H1 (cell line): ENCODE results near the gene NHLRC2. TPM values are rescaled to one million over a fixed set of nuclear protein-coding genes. Genes with fewer than 3 reads are reported as not detected.

Experiments used
- CTCF ChIA-PET: fragments of 300-600 bp; sonication (Branson Sonifier 250); formaldehyde crosslinking; loops from one replicate; lab custom pipeline; 2021; ENCODE audit not compliant: partially characterized antibody; lab: Charles Lee
- POLR2A ChIA-PET: fragments of 300-600 bp; sonication (Branson Sonifier 250); formaldehyde crosslinking; loops from one replicate; lab custom pipeline; 2021; ENCODE audit warnings: inconsistent platforms; ENCODE audit not compliant: partially characterized antibody; lab: Charles Lee
- DNase-seq, 2 experiments: peaks; one replicate each; pipeline versions ENCODE4 v3.0.0 to v3.0.0-alpha.2; 2010 to 2022; ENCODE audit warnings: low spot score in 2 of 2, low read depth in 1 of 2, mixed read lengths in 1 of 2
- FAIRE-seq: peaks from 2 replicates; lab custom pipeline; 2011; peaks lifted over from hg19 to GRCh38; lab: Jason Lieb, UNC
- H2AFZ ChIP-seq: 2 replicates; pipeline ENCODE4 v1.8.1; 2012; ENCODE audit warnings: low read length, inconsistent platforms
- H2AK5ac ChIP-seq: 2 replicates; pipeline ENCODE4 v1.6.1; 2013; ENCODE audit warnings: low read depth, low read length
- H2BK120ac ChIP-seq: replicated peaks from 2 replicates; pipeline ENCODE3; 2013; ENCODE audit warnings: low read depth, low read length, inconsistent platforms
- H2BK12ac ChIP-seq: 2 replicates; pipeline ENCODE4 v1.6.1; 2013; ENCODE audit warnings: low read depth, low read length
- H2BK15ac ChIP-seq: 2 replicates; pipeline ENCODE4 v1.6.1; 2013; ENCODE audit warnings: low read length
- H2BK20ac ChIP-seq: 2 replicates; pipeline ENCODE4 v1.6.1; 2013; ENCODE audit warnings: low read length
- H2BK5ac ChIP-seq: 2 replicates; pipeline ENCODE4 v1.6.1; 2013; ENCODE audit warnings: low read depth, low read length
- H3K14ac ChIP-seq: 2 replicates; pipeline ENCODE4 v1.6.1; 2013; ENCODE audit warnings: inconsistent platforms; ENCODE audit not compliant: insufficient read length
- H3K18ac ChIP-seq: 2 replicates; pipeline ENCODE4 v1.6.1; 2013; ENCODE audit warnings: low read length; ENCODE audit errors: extremely low read depth
- H3K23ac ChIP-seq: 2 replicates; pipeline ENCODE4 v1.6.1; 2013; ENCODE audit warnings: inconsistent platforms; ENCODE audit not compliant: insufficient read length
- H3K23me2 ChIP-seq: 2 replicates; pipeline ENCODE4 v1.6.1; 2013; ENCODE audit warnings: low read depth, low read length
- H3K27ac ChIP-seq: 2 replicates; pipeline ENCODE4 v1.6.1; 2011; ENCODE audit warnings: low read depth, low read length, inconsistent platforms
- H3K27me3 ChIP-seq, 4 experiments: replicated peaks in 1 of 4; 1 replicate in 1 of 4; 2 replicates in 3 of 4; pipeline versions ENCODE4 v1.6.1 to v1.8.1; 2011 to 2013; ENCODE audit warnings: low read length in 3 of 4, mild to moderate bottlenecking in 3 of 4, inconsistent platforms in 2 of 4, mixed read lengths in 2 of 4, moderate library complexity in 1 of 4; ENCODE audit not compliant: control insufficient read depth in 3 of 4, insufficient read depth in 3 of 4; ENCODE audit errors: extremely low read depth in 1 of 4
- H3K36me3 ChIP-seq, 4 experiments: 2 replicates each; pipeline versions ENCODE4 v1.6.1 to v1.8.1; 2011 to 2013; ENCODE audit warnings: mild to moderate bottlenecking in 4 of 4, low read length in 3 of 4, moderate library complexity in 2 of 4, control low read depth in 1 of 4, inconsistent platforms in 1 of 4; ENCODE audit not compliant: insufficient read depth in 4 of 4, control insufficient read depth in 2 of 4
- H3K4ac ChIP-seq: replicated peaks from 2 replicates; pipeline ENCODE3; 2013; ENCODE audit warnings: low read length, low read depth, mixed read lengths, inconsistent platforms; ENCODE audit not compliant: insufficient read length
- H3K4me1 ChIP-seq, 4 experiments: replicated peaks in 1 of 4; 1 replicate in 1 of 4; 2 replicates in 3 of 4; pipeline versions ENCODE4 v1.6.1 to v1.8.1; 2011 to 2013; ENCODE audit warnings: low read length in 3 of 4, inconsistent platforms in 2 of 4, mixed read lengths in 1 of 4; ENCODE audit not compliant: insufficient read depth in 4 of 4, control insufficient read depth in 3 of 4
- H3K4me2 ChIP-seq, 2 experiments: 2 replicates each; pipeline versions ENCODE4 v1.6.1 to v1.8.1; 2011 to 2013; ENCODE audit warnings: low read depth in 2 of 2, low read length in 2 of 2, control low read depth in 1 of 2, inconsistent platforms in 1 of 2, mild to moderate bottlenecking in 1 of 2; ENCODE audit not compliant: insufficient read depth in 1 of 2
- H3K4me3 ChIP-seq, 4 experiments: fragments of 200-600, 300-600 bp in 1 of 4; sonication (generic), shearing (Covaris generic), sonication (Bioruptor Twin) in 1 of 4; 2 replicates each; pipeline versions ENCODE4 v1.5.1 to v1.8.1; 2011 to 2016; ENCODE audit warnings: low read length in 4 of 4, low read depth in 3 of 4, control low read depth in 2 of 4, inconsistent platforms in 2 of 4, mild to moderate bottlenecking in 2 of 4, mixed read lengths in 1 of 4, moderate library complexity in 1 of 4; ENCODE audit not compliant: insufficient read depth in 2 of 4; ENCODE audit errors: extremely low read depth in 1 of 4
- H3K56ac ChIP-seq: replicated peaks from 2 replicates; pipeline ENCODE3; 2013; ENCODE audit warnings: low read depth, mild to moderate bottlenecking, mixed read lengths, low read length, inconsistent platforms; ENCODE audit not compliant: insufficient read length
- H3K79me1 ChIP-seq: 2 replicates; pipeline ENCODE4 v1.6.1; 2013; ENCODE audit warnings: low read depth, low read length, control low read depth
- H3K79me2 ChIP-seq, 2 experiments: 2 replicates each; pipeline versions ENCODE4 v1.6.1 to v1.8.1; 2012 to 2013; ENCODE audit warnings: low read length in 2 of 2, mild to moderate bottlenecking in 2 of 2, inconsistent platforms in 1 of 2; ENCODE audit not compliant: insufficient read depth in 2 of 2, control insufficient read depth in 1 of 2
- H3K9ac ChIP-seq, 4 experiments: replicated peaks in 1 of 4; 1 replicate in 1 of 4; 2 replicates in 3 of 4; pipeline versions ENCODE4 v1.6.1 to v1.8.1; 2011 to 2013; ENCODE audit warnings: low read depth in 3 of 4, low read length in 3 of 4, control low read depth in 2 of 4, mild to moderate bottlenecking in 2 of 4, moderate library complexity in 2 of 4, inconsistent platforms in 1 of 4; ENCODE audit errors: extremely low read depth in 1 of 4
- H3K9me3 ChIP-seq, 2 experiments: 2 replicates each; pipeline versions ENCODE4 v1.6.1 to v1.8.1; 2012 to 2013; ENCODE audit warnings: mild to moderate bottlenecking in 2 of 2, moderate library complexity in 2 of 2, control low read depth in 1 of 2, inconsistent platforms in 1 of 2, low read depth in 1 of 2, low read length in 1 of 2, mixed read lengths in 1 of 2; ENCODE audit not compliant: insufficient read depth in 2 of 2
- H4K20me1 ChIP-seq, 2 experiments: replicated peaks in 1 of 2; 2 replicates each; pipeline versions ENCODE3 to v1.8.1; 2011 to 2013; ENCODE audit warnings: inconsistent platforms in 2 of 2, low read length in 2 of 2, mild to moderate bottlenecking in 1 of 2; ENCODE audit not compliant: insufficient read depth in 2 of 2, control insufficient read depth in 1 of 2
- H4K5ac ChIP-seq: 2 replicates; pipeline ENCODE4 v1.6.1; 2013; ENCODE audit warnings: low read length, low read depth, mixed read lengths, inconsistent platforms; ENCODE audit not compliant: insufficient read length
- H4K8ac ChIP-seq: 2 replicates; pipeline ENCODE4 v1.8.0; 2013; ENCODE audit warnings: mild to moderate bottlenecking, moderate library complexity, low read length, inconsistent platforms; ENCODE audit not compliant: insufficient read depth; ENCODE audit errors: extremely low read depth
- H4K91ac ChIP-seq: replicated peaks from 2 replicates; pipeline ENCODE3; 2013; ENCODE audit warnings: low read length, mixed read lengths, inconsistent platforms; ENCODE audit not compliant: insufficient read length
- ATF2 ChIP-seq: IDR thresholded peaks from 2 replicates; pipeline ENCODE4 v1.6.1; 2012; ENCODE audit warnings: low read length, inconsistent platforms
- ATF3 ChIP-seq: IDR thresholded peaks from 2 replicates; pipeline ENCODE4 v1.6.1; 2011; ENCODE audit warnings: low read depth, mild to moderate bottlenecking, low read length; ENCODE audit not compliant: insufficient read depth
- CREB1 ChIP-seq: IDR thresholded peaks from 2 replicates; pipeline ENCODE4 v1.6.1; 2012; ENCODE audit warnings: inconsistent platforms
- CTBP2 ChIP-seq: IDR thresholded peaks from 2 replicates; pipeline ENCODE4 v1.7.0; 2011; ENCODE audit warnings: borderline replicate concordance, mild to moderate bottlenecking, moderate library complexity, mixed read lengths, low read length; ENCODE audit not compliant: insufficient read depth, insufficient read length
- EGR1 ChIP-seq: IDR thresholded peaks from 2 replicates; pipeline ENCODE4 v1.6.1; 2011; ENCODE audit warnings: low read depth, low read length, borderline replicate concordance
- HDAC6 ChIP-seq: IDR thresholded peaks from one replicate; pipeline ENCODE4 v1.7.1; 2012; ENCODE audit warnings: low read depth, mild to moderate bottlenecking, inconsistent platforms, low read length, moderate library complexity
- JUND ChIP-seq: IDR thresholded peaks from 2 replicates; pipeline ENCODE4 v1.6.1; 2011; ENCODE audit warnings: mild to moderate bottlenecking, improper control_type of control experiment, low read length
- POLR2A ChIP-seq, 2 experiments: IDR thresholded peaks; 1 replicate in 1 of 2; 2 replicates in 1 of 2; pipeline ENCODE4 v1.6.1; 2011; ENCODE audit warnings: low read depth in 2 of 2, low read length in 2 of 2, mild to moderate bottlenecking in 2 of 2; ENCODE audit errors: control extremely low read depth in 1 of 2
- RXRA ChIP-seq: IDR thresholded peaks from 2 replicates; pipeline ENCODE4 v1.6.1; 2011; ENCODE audit warnings: low read depth, mild to moderate bottlenecking, low read length, moderate library complexity; ENCODE audit not compliant: insufficient read depth
- SIRT6 ChIP-seq: IDR thresholded peaks from one replicate; pipeline ENCODE4 v1.7.1; 2012; ENCODE audit warnings: low read length, inconsistent platforms
- SRF ChIP-seq: IDR thresholded peaks from 2 replicates; pipeline ENCODE4 v1.6.1; 2011; ENCODE audit warnings: mild to moderate bottlenecking, low read depth, low read length, moderate library complexity
- TBP ChIP-seq: IDR thresholded peaks from 2 replicates; pipeline ENCODE4 v1.6.1; 2011; ENCODE audit warnings: low read depth, low read length, improper control_type of control experiment
- TEAD4 ChIP-seq: IDR thresholded peaks from 2 replicates; pipeline ENCODE4 v1.6.1; 2012; ENCODE audit warnings: low read depth, low read length, inconsistent platforms, mixed read lengths
- WGBS, 2 experiments: shearing (Covaris generic) in 1 of 2; methylation state at CpG; one replicate each; pipeline versions ENCODE4 v1.1.6 to v1.1.7; 2013 to 2015; ENCODE audit warnings: low lambda C conversion rate in 2 of 2, mixed read lengths in 2 of 2, inconsistent platforms in 1 of 2, low coverage in 1 of 2, missing lambda C conversion rate in 1 of 2; ENCODE audit not compliant: insufficient replicate concordance in 2 of 2, insufficient coverage in 1 of 2, insufficient read length in 1 of 2; ENCODE audit errors: extremely low coverage in 1 of 2, missing lambda C conversion rate in 1 of 2; 5-methylcytosine and 5-hydroxymethylcytosine counted together
- polyA plus RNA-seq, 7 experiments: library from polyadenylated mRNA; depleted of rRNA in 3 of 7; stranded (reverse) in 5 of 7; unstranded in 2 of 7; fragments of >200 nt in 5 of 7; fragments of 200-250 nt in 2 of 7; gene quantifications; 1 replicate in 5 of 7; 2 replicates in 1 of 7; 4 replicates in 1 of 7; pipeline versions ENCODE4 v1.2.1 to v1.2.3, GENCODE V29; 2011 to 2013; ENCODE audit warnings: missing spikeins in 2 of 7, mixed read lengths in 2 of 7
- total RNA-seq: library from RNA; stranded (reverse); fragmentation: NEBNext Ultra II Directional; extraction: Animal tissue kit (Norgen Biotek cat#: 25700); gene quantifications from 2 replicates; pipeline ENCODE4 v1.2.1, GENCODE V29; 2021

The NHLRC2 gene
- total and polyA plus RNA-seq, 2 of the 8 experiments (the other 6 are each of a cell fraction or from before 2014, with no cell fraction given): 4.9 to 25.6 TPM

- Histone ChIP-seq H3K23me2 (0 out of 2 replicates have a peak, but pooled peaks cover 2% of the 10 kb centered on the region), H4K5ac (no peak overlapping the region), H3K27ac (no peak overlapping the region), H3K9me3 (no peaks in the 10 kb centered on the region), H4K8ac (no peak overlapping the region), H2BK20ac (no peak overlapping the region), H4K20me1 (no peaks in the 10 kb centered on the region), H2AK5ac (no peak overlapping the region), H2BK12ac (no peak overlapping the region), H3K36me3 (peaks cover 2 to 44% (median 16%) of the 10 kb centered on the region in 4 experiments; a peak in 6 of 8 replicates), H3K14ac (no peak overlapping the region), H3K4me3 (no peak overlapping the region), H2BK15ac (no peak overlapping the region), H3K9ac (no peak overlapping the region), H3K27me3 (no peaks in the 10 kb centered on the region), H3K79me2 (peaks cover 0 to 44% of the 10 kb centered on the region in 2 experiments; a peak in 2 of 4 replicates), H2BK120ac (no peak overlapping the region), H2BK5ac (no peak overlapping the region), H3K4ac (no peak overlapping the region), H3K4me2 (no peak overlapping the region), H3K23ac (no peak overlapping the region), H3K18ac (no peak overlapping the region), H4K91ac (no peak overlapping the region), H2AFZ (no peak overlapping the region), H3K56ac (no peak overlapping the region), H3K4me1 (peaks cover 3 to 6% (median 4%) of the 10 kb centered on the region in 4 experiments; a peak in 5 of 7 replicates), H3K79me1 (peaks cover 2% of the 10 kb centered on the region; the same call in 1 of the 2 replicates)
- 95% methylated on average over 2 of the region's 2 CpGs; no CpG with 5 or more reads in 1 of the 2 experiments for WGBS, 2 experiments
- ChIA-PET CTCF (interaction anchor here (0.6 kb wide), 1 partner anchor 1714 kb away, joined by 3 read pairs; no protein-coding TSS in a partner anchor), POLR2A (no interaction called here)
- no peak for DNase-seq
- FAIRE-seq: no peak
- TF ChIP-seq JUND (no peak), CREB1 (no peak), SIRT6 (no peak), RXRA (no peak), SRF (no peak), POLR2A (IDR thresholded peaks at IDR 0.05; ENCODE audit: control extremely low read depth in 1 of 2, low read depth in 2 of 2, low read length in 2 of 2) (no peak), HDAC6 (no peak), TEAD4 (no peak), ATF2 (no peak), CTBP2 (no peak), EGR1 (no peak), TBP (no peak), ATF3 (no peak)
These were observed 4.8 kb downstream of the NHLRC2 start for GRCh38 chr10:113859261-113859660.
